PC-3 (cell line): ENCODE measurements around the gene MACROD2. TPM values are rescaled to one million over a fixed set of nuclear protein-coding genes. Genes with fewer than 3 reads are reported as not detected.

Experiments
- ATAC-seq: fragments of 200-7000 bp; cut with Tn5 transposase; 2 replicates; pipeline ENCODE4 v1.9.1; 2020; ENCODE audit warnings: mild to moderate bottlenecking, moderate library complexity
- BruUV-seq: library from RNA; stranded (reverse); fragments of 400-500 nt; replicated peaks from 2 replicates; lab custom pipeline; 2021; lab: Mats Ljungman, UMichigan
- CTCF ChIA-PET: fragments of 300-600 bp; sonication (Branson Sonifier 250); formaldehyde crosslinking; loops from one replicate; lab custom pipeline; 2022; ENCODE audit warnings: antibody characterized with exemption; lab: Charles Lee
- POLR2A ChIA-PET: fragments of 300-600 bp; sonication (Branson Sonifier 250); formaldehyde crosslinking; loops from one replicate; lab custom pipeline; 2022; ENCODE audit warnings: antibody characterized with exemption; ENCODE audit not compliant: unreplicated experiment; lab: Charles Lee
- DNase-seq: peaks from one replicate; pipeline ENCODE4 v3.0.0-alpha.2; 2015
- H2AFZ ChIP-seq: fragments of 300-600 bp; sonication (generic); 2 replicates; pipeline ENCODE4 v1.6.0; 2016; ENCODE audit warnings: antibody characterized with exemption, low read length
- H3F3A ChIP-seq: fragments of 300-600 bp; sonication (generic); one replicate; pipeline ENCODE4 v1.6.0; 2017; ENCODE audit warnings: antibody characterized with exemption, low read length, control low read depth, mild to moderate bottlenecking; ENCODE audit not compliant: unreplicated experiment
- H3K27ac ChIP-seq: fragments of 300-600 bp; sonication (generic); 2 replicates; pipeline ENCODE4 v1.5.1; 2016; ENCODE audit warnings: mild to moderate bottlenecking, low read length
- H3K27me3 ChIP-seq: fragments of 300-600 bp; sonication (generic); 2 replicates; pipeline ENCODE4 v1.6.1; 2016; ENCODE audit warnings: low read length, mixed read lengths
- H3K36me3 ChIP-seq: fragments of 300-600 bp; sonication (generic); 2 replicates; pipeline ENCODE4 v1.6.1; 2016; ENCODE audit warnings: low read depth, mixed run types, low read length, mixed read lengths
- H3K4me1 ChIP-seq: fragments of 300-600 bp; sonication (generic); 2 replicates; pipeline ENCODE4 v1.5.1; 2016; ENCODE audit warnings: low read length; ENCODE audit not compliant: insufficient read depth
- H3K4me2 ChIP-seq: fragments of 300-600 bp; sonication (generic); 2 replicates; pipeline ENCODE4 v1.6.0; 2016; ENCODE audit warnings: low read length
- H3K4me3 ChIP-seq: fragments of 300-600 bp; sonication (generic); 2 replicates; pipeline ENCODE4 v1.5.1; 2016; ENCODE audit warnings: mild to moderate bottlenecking, low read length, mixed read lengths
- H3K79me2 ChIP-seq: fragments of 300-600 bp; sonication (generic); 2 replicates; pipeline ENCODE4 v1.6.1; 2017; ENCODE audit warnings: low read length, mixed read lengths
- H3K9ac ChIP-seq: fragments of 300-600 bp; sonication (generic); 2 replicates; pipeline ENCODE4 v1.6.0; 2016; ENCODE audit warnings: mild to moderate bottlenecking, low read length
- H3K9me2 ChIP-seq: fragments of 300-600 bp; sonication (generic); replicated peaks from 2 replicates; pipeline ENCODE4 v1.6.1; 2016; ENCODE audit warnings: mixed run types, low read length, mixed read lengths
- H3K9me3 ChIP-seq: fragments of 300-600 bp; sonication (generic); 2 replicates; pipeline ENCODE4 v1.6.1; 2016; ENCODE audit warnings: low read length, mixed read lengths
- H4K20me1 ChIP-seq: fragments of 300-600 bp; sonication (generic); 2 replicates; pipeline ENCODE4 v1.6.1; 2016; ENCODE audit warnings: low read length, mixed read lengths
- EZH2 ChIP-seq: fragments of 300-600 bp; sonication (generic); IDR thresholded peaks from one replicate; pipeline ENCODE4 v1.6.1; 2017; ENCODE audit warnings: antibody characterized with exemption, mild to moderate bottlenecking, low read length; ENCODE audit not compliant: unreplicated experiment
- EZH2phosphoT487 ChIP-seq: fragments of 300-600 bp; sonication (generic); IDR thresholded peaks from 2 replicates; pipeline ENCODE4 v1.6.1; 2018; ENCODE audit warnings: mild to moderate bottlenecking, antibody characterized with exemption, low read length, borderline replicate concordance
- intact Hi-C: fragments of 100-400 bp; cut with micrococcal nuclease; formaldehyde crosslinking; loops from 2 replicates; pipeline ENCODE4 v1.9.0; 2023
- total RNA-seq: library from RNA; depleted of rRNA; stranded (reverse); fragments of >200 nt; gene quantifications from 2 replicates; pipeline ENCODE4 v1.2.3, GENCODE V29; 2014
- TF ChIP-seq, protein P1 (sequence below): fragments of 300-600 bp; sonication (generic); conservative IDR thresholded peaks from 2 replicates; pipeline ENCODE4 v1.5.1; 2017; ENCODE audit warnings: antibody characterized with exemption, low read depth, mild to moderate bottlenecking, low read length

Gene MACROD2
- total RNA-seq, 1 experiment from 2014 or later = 3.1 TPM

- H3K4me1 ChIP-seq = no peaks in the 10 kb centered on the region
- ATAC-seq (no peak), DNase-seq (no peak)
- no peak overlapping the region for H3K27ac ChIP-seq
- H2AFZ ChIP-seq = no peak overlapping the region
- TF ChIP-seq, protein P1, sequence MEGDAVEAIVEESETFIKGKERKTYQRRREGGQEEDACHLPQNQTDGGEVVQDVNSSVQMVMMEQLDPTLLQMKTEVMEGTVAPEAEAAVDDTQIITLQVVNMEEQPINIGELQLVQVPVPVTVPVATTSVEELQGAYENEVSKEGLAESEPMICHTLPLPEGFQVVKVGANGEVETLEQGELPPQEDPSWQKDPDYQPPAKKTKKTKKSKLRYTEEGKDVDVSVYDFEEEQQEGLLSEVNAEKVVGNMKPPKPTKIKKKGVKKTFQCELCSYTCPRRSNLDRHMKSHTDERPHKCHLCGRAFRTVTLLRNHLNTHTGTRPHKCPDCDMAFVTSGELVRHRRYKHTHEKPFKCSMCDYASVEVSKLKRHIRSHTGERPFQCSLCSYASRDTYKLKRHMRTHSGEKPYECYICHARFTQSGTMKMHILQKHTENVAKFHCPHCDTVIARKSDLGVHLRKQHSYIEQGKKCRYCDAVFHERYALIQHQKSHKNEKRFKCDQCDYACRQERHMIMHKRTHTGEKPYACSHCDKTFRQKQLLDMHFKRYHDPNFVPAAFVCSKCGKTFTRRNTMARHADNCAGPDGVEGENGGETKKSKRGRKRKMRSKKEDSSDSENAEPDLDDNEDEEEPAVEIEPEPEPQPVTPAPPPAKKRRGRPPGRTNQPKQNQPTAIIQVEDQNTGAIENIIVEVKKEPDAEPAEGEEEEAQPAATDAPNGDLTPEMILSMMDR = no peak
- TF ChIP-seq EZH2phosphoT487 (no peak), EZH2 (no peak)
- H3K27me3 ChIP-seq = no peaks in the 10 kb centered on the region
- no peak overlapping the region for H3K9ac ChIP-seq
- H3K4me3 ChIP-seq = no peak overlapping the region
- no TSS peak for BruUV-seq
- no peaks in the 10 kb centered on the region for H3K36me3 ChIP-seq
- POLR2A ChIA-PET = no interaction called here
- intact Hi-C loops = no loop called here
- H3K9me3 ChIP-seq = no peaks in the 10 kb centered on the region
- no peaks in the 10 kb centered on the region for H4K20me1 ChIP-seq
- CTCF ChIA-PET = no interaction called here
- no peaks in the 10 kb centered on the region for H3K79me2 ChIP-seq
- H3K4me2 ChIP-seq = no peak overlapping the region
- no peaks in the 10 kb centered on the region for H3K9me2 ChIP-seq
- no peaks in the 10 kb centered on the region for H3F3A ChIP-seq
Observed at GRCh38 chr20:15107931-15108330, 1112.6 kb downstream of the MACROD2 start.

DNA sequence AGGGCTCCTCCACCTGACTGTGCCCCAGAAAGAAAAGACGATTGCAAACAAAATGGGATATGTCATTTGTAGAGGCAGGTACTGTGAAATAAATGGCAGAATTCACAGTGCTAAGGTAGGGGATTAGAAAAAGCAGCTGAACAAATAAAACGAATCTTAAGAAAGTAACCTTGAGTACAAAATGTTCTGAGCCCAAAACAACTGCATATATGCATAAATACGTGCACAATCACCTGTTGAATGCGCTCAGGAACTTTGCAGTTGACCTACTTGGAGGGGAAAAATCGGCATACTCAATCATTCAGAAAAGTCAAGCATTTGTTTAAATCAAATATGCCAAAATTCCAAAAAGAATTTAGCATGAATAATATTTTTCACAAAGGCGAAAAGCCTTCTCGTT lies 1114.2 kb downstream of the MACROD2 start:
- ChIA-PET CTCF (no interaction called here), POLR2A (no interaction called here)
- no TSS peak for BruUV-seq

DNA sequence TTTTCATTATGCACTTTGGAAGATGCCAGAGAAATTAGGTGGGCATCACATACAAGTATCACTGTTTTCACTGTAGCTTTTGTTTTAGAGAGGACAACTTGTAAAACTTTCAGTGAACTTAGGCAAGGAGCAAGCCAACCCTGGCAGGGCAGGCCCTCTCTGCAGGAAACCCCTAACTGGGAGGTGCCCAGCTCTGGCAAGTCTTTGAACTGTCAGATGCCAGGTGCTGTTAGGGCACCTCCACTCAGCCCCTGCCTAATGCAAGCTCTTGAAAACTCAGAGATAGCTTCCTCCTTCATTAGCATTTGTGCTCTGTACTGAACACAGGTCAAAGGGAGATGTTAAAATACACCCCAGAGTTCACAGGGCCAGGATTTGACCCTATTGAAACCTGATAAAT lies 1116.3 kb downstream of the MACROD2 start:
- Histone ChIP-seq H4K20me1 (no peaks in the 10 kb centered on the region), H3F3A (no peaks in the 10 kb centered on the region), H3K4me3 (no peak overlapping the region), H3K27ac (no peak overlapping the region), H3K9me2 (no peaks in the 10 kb centered on the region), H3K9ac (no peak overlapping the region), H3K36me3 (no peaks in the 10 kb centered on the region), H3K4me1 (no peaks in the 10 kb centered on the region), H3K79me2 (no peaks in the 10 kb centered on the region), H3K4me2 (no peak overlapping the region), H3K27me3 (no peaks in the 10 kb centered on the region), H3K9me3 (no peaks in the 10 kb centered on the region), H2AFZ (no peak overlapping the region)
- DNase-seq (no peak), ATAC-seq (no peak)
- ChIA-PET CTCF (no interaction called here), POLR2A (no interaction called here)
- TF ChIP-seq EZH2 (no peak), EZH2phosphoT487 (no peak)
- TF ChIP-seq, protein P1 = no peak
- no TSS peak for BruUV-seq
- intact Hi-C loops = no loop called here

More for the DNA sequence above, 1114.2 kb downstream of the MACROD2 start:
- Histone ChIP-seq H4K20me1 (no peaks in the 10 kb centered on the region), H2AFZ (no peak overlapping the region), H3K27me3 (no peaks in the 10 kb centered on the region), H3K9me2 (no peaks in the 10 kb centered on the region), H3K9ac (no peak overlapping the region), H3K4me3 (no peak overlapping the region), H3K4me1 (no peaks in the 10 kb centered on the region), H3K27ac (no peak overlapping the region), H3K4me2 (no peak overlapping the region), H3K9me3 (no peaks in the 10 kb centered on the region), H3F3A (no peaks in the 10 kb centered on the region), H3K79me2 (no peaks in the 10 kb centered on the region), H3K36me3 (no peaks in the 10 kb centered on the region)
- TF ChIP-seq, protein P1 = no peak
- TF ChIP-seq EZH2 (no peak), EZH2phosphoT487 (no peak)
- DNase-seq (no peak), ATAC-seq (no peak)
- intact Hi-C loops = no loop called here
